HG03442 (cell line): ENCODE results near the gene YY1AP1.
"Not testable (repeated sequence)": the region's sequence is repeated elsewhere in the genome, so short reads cannot be mapped to it uniquely, and the experiment has no call there.

Experiments used
- ATAC-seq: cut with Tn5 transposase; IDR thresholded peaks from one replicate; pipeline ENCODE4 v1.9.1; 2021; ENCODE audit warnings: mild to moderate bottlenecking, moderate library complexity; ENCODE audit not compliant: unreplicated experiment

YY1AP1 gene

GRCh38 chr1:155648207-155649147 is 40.1 kb downstream of the YY1AP1 start:
- ATAC-seq = no peak

DNA sequence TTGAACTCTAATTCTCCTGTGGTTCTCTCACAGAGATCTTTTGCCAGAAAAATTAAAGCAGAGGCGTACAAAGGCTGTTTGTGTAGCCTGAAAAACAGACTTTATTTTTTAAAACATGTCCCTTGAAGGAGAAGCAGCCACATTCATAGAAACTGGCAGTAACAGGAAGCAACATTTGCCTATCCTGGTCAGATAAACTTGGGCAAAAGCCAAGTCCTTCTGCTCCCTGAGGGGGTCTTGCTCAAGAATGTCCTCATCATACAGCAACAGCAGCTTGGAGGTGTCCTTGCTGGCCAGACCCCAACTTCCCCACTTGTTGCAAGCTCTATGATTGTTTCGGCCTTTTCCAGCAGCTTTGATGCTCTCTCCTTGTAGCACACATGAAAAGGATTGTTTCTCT is 42.3 kb downstream of the YY1AP1 start:
- no peak for ATAC-seq

DNA sequence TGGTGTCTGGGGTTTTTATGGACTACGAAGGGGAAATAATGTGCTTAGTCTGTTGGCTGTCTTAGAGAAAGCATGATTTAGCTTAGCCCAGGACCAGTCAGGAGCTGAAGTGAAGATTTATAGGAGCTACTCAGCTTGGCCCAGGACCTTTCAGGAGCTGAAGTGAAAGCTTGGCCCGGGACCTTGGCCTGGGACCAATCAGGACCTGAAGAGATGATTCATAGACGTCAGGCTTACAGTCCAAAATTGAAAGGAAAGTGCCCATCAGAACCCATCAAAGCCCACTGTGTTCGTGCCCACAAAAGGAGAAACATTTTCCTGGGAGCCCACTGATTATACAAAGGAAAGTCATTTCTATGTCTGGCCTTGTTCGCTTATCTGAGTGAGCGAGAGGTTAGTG is 42.9 kb downstream of the YY1AP1 start:
- ATAC-seq = no peak

- ATAC-seq = no peak
Observed at GRCh38 chr1:155645034-155645598, 43.5 kb downstream of the YY1AP1 start.

DNA sequence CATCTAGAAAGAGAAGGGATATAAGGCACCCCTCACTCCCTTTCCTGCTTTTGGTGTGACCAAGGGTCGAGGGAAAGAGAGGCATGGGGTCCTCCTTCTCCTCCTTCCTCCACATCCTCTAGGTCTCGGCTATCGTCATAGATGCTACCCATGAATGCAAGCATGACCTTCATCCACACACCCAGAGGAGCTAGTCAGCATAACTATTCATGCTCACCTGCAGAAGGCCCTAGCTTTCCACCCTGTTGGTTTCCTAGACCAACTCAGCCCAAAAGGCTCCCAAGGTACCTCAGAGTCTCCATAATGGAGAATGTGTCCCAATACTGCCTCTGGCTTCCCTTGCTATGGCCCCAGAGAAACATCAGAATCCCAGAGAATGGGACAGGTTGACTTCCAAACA is 45.3 kb downstream of the YY1AP1 start:
- no peak for ATAC-seq

DNA sequence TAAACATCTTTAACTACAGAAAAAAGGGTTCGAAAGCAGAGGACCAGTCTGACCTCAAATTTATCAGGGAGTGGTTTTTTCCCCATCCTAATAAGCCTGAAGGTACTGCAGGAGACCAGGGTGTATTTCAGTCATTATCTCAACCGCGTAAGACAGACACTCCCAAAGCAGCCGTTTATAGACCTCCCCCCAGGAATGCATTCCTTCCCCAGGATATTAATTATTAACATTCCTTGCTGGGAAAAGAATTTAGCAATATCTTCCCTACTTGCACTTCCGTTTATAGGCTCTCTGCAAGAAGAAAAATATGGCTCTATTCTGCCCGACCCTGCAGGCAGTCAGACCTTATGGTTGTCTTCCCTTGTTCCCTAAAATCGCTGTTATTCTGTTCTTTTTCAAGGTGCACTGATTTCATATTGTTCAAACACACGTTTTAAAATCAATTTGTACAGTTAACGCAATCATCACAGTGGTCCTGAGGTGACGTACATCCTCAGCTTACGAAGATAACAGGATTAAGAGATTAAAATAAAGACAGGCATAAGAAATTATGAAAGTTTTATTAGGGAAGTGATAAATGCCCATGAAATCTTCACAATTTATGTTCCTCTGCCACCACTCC is 45.9 kb downstream of the YY1AP1 start:
- not testable (repeated sequence) for ATAC-seq

GRCh38 chr1:155640367-155640766 is 48.2 kb downstream of the YY1AP1 start:
- no peak for ATAC-seq

DNA sequence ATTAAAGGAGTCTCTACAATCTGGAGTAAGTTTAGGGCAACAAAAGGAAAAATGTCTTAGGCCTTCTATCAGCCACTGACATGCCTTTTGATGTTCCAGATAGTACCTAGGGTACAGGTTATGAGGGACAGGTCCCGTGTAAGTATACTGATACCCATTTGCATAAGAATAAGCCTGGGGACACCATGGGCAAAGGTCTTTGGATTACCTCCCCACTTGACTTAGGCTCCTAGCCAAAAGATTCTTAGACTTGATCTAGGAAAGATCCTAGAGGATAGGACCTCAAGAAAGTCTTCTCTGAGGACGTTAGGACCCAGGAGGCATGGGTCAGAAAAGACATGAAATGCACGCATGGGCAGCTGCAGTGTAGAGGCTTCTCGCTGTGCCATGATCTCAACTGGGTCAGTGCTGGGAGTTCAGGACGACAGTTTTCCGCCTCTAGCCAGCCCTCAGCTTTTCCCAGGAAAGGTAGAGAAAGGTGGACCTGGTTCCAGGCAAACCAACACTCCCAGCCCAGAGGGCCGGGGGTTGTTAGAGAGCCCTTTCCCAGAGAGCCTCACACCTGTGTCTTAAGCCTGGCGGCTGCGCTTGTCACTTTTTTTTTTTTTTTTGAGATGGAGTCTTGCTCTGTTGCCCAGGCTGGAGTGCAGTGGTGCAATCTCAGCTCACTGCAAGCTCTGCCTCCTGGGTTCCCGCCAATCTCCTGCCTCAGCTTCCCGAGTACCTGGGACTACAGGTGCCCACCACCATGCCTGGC is 52.0 kb downstream of the YY1AP1 start:
- ATAC-seq = no peak

DNA sequence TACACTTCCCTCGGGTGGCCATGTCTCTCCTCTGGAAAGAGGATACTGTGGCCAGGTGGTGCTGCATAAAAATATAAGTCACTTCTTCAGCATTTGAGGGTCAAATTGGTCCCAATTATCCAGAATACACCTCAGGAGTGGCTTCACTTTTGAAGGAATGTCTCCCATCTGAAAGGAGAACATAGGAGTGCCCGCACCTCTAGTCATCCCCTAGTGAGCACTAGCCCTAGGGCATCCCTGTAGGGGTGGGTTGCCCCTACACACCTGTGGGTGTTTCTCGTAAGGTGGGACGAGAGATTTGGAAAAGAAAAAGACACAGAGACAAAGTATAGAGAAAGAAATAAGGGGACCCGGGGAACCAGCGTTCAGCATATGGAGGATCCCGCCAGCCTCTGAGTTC is 62.1 kb downstream of the YY1AP1 start:
- not testable (repeated sequence) for ATAC-seq

DNA sequence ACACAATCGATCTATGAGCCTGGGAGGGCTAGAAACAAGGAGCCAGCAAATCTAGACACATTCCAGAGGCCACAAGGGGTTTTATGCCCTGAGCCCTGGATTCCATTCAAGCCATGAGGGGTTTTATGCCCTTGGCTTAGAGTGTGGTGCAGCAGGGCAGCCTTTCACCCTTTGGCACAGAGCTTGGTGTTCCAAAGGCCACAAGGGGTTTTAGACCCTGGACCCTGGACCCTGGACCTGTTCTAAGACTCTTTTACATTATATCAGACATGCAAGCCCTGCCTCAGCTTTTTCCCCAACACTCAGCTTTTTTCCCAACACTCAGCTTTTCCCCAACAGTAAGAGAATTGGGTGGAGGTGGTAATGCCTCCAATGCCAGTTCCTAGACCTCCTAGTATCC is 65.2 kb downstream of the YY1AP1 start:
- no peak for ATAC-seq

- no peak for ATAC-seq
Observed at GRCh38 chr1:155622191-155622590, 66.4 kb downstream of the YY1AP1 start.

GRCh38 chr1:155613226-155613625 is 75.3 kb downstream of the YY1AP1 start:
- ATAC-seq = not testable (repeated sequence)

DNA sequence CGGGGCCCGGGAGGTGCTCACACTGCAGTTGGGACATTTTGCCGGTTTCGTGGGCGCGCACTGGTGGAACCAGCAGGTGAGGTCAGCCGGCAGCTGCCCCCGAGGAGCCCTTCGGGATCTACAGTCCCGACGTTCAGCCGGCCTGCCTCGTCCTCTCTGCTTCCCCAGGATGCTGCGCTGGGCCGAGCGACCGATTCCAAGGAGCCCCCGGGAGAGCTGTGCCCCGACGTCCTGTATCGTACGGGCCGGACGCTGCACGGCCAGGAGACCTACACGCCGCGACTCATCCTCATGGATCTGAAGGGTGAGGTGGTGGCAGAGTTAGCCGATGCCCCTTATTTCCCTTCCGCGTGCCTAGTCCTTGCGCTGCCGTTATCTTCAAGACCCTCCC is 78.3 kb downstream of the YY1AP1 start:
- ATAC-seq = not testable (repeated sequence)

- ATAC-seq = peak; percentile 94
Observed at GRCh38 chr1:155609515-155610256, 78.9 kb downstream of the YY1AP1 start, which contains the start of gene MSTO1. TSS of gene MSTO1 (plus strand) at chr1:155610218. CDS start at chr1:155610249, 31 bp downstream.
